Activated naive CD8-positive, alpha-beta T cell treated with anti-CD3 and anti-CD28 coated beads for 36 hours (primary cell): Measurements from ENCODE around the gene RHBDD2. TPM values are rescaled to one million over a fixed set of nuclear protein-coding genes. Genes with fewer than 3 reads are reported as not detected.
"Not testable (repeated sequence)": the region's sequence is repeated elsewhere in the genome, so short reads cannot be mapped to it uniquely, and the experiment has no call there.

Source experiments
- DNase-seq: peaks from one replicate; pipeline ENCODE4 v3.0.0; 2021
- H3K27ac Mint-ChIP-seq: one replicate; pipeline ENCODE4 v1.8.0; 2022; ENCODE audit warnings: mild to moderate bottlenecking, moderate library complexity, mixed read lengths
- H3K27me3 Mint-ChIP-seq: one replicate; pipeline ENCODE4 v1.8.0; 2022; ENCODE audit warnings: mild to moderate bottlenecking, mixed read lengths
- H3K36me3 Mint-ChIP-seq: one replicate; pipeline ENCODE4 v1.8.0; 2021; ENCODE audit warnings: mild to moderate bottlenecking, mixed read lengths
- H3K4me1 Mint-ChIP-seq: one replicate; pipeline ENCODE4 v1.8.0; 2021; ENCODE audit warnings: mixed read lengths
- H3K4me3 Mint-ChIP-seq: one replicate; pipeline ENCODE4 v1.8.0; 2022; ENCODE audit warnings: mild to moderate bottlenecking, moderate library complexity, mixed read lengths
- H3K9me3 Mint-ChIP-seq: one replicate; pipeline ENCODE4 v1.8.0; 2022; ENCODE audit warnings: mixed read lengths
- total RNA-seq, 2 experiments: library from RNA; stranded (reverse); gene quantifications; one replicate each; pipeline ENCODE4 v1.2.3, GENCODE V29; 2021

The RHBDD2 gene
- 10 to 100 TPM; 28.0 to 29.6 TPM for total RNA-seq

DNA sequence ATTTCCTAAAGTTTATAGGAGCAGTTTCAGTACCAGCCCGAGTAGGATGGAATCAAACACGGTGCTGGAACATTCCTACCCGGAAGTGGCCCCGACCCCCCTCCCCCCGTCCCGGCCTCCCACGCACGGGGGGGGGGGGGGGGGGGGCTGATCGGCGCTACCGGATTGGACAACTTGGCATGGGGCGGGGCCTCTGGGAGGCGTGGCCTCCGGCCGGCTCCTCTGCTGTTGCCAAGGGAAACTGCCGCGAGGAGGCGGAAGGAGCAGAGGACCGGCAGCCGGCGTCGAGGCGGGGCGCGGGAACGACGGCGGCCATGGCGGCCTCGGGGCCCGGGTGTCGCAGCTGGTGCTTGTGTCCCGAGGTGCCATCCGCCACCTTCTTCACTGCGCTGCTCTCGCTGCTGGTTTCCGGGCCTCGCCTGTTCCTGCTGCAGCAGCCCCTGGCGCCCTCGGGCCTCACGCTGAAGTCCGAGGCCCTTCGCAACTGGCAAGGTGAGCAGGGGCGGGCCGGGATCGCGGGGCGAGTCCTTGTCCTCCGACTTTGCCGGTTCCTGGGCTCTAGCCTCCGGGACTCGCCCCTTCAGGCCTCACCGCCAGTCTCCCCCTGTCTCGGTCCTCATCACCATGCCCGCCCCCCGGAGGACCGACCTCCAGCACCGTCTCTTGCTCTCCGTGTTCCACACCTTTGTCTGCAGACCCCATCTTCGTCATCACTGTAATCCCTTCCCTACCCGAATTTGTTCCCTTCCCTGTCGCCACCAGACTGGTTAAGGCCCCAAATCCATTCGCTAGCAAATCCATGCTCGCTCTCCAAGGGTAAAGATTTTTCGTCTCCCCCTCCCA, at the start of gene RHBDD2:
TSS of gene RHBDD2 (plus strand) at position 266 of the 843 bp plus-strand sequence. CDS start at position 315, 49 bp downstream.
- DNase-seq: peak; percentile 93
- Mint-ChIP-seq H3K27me3 (no peaks in the 10 kb centered on the region), H3K4me3 (peak within 1 kb of the TSS; percentile 90), H3K36me3 (peaks cover 18% of the 10 kb centered on the region), H3K27ac (peak within 1 kb of the TSS; percentile 88), H3K9me3 (peaks cover 5% of the 10 kb centered on the region), H3K4me1 (peaks cover 24% of the 10 kb centered on the region)

GRCh38 chr7:75829656-75830055, 49.2 kb upstream of the RHBDD2 start:
- H3K4me1 Mint-ChIP-seq, H3K27ac Mint-ChIP-seq, H3K4me3 Mint-ChIP-seq, H3K27me3 Mint-ChIP-seq, DNase-seq, H3K36me3 Mint-ChIP-seq, H3K9me3 Mint-ChIP-seq: not testable (repeated sequence)

DNA sequence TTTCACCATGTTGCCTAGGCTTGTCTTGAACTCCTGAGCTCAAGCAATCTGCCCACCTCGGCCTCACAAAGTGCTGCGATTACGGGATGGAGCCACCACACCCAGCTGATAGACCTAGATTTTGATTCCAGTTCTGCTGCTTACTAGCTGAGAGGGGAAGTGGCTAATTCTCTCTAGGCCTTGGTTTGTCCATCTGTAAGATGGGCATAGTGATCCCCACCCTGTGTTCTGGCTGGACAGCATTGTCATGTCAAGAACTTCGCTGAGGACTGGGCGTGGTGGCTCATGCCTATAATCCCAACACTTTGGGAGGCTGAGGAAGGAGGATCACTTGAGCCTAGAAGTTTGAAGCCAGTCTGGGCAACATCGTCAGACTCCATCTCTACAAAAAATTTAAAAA, 47.9 kb upstream of the RHBDD2 start:
- no peaks in the 10 kb centered on the region for H3K9me3 Mint-ChIP-seq
- no peak overlapping the region for H3K4me3 Mint-ChIP-seq
- H3K36me3 Mint-ChIP-seq: no peaks in the 10 kb centered on the region
- DNase-seq: no peak
- H3K27me3 Mint-ChIP-seq: peaks cover 3% of the 10 kb centered on the region
- no peaks in the 10 kb centered on the region for H3K4me1 Mint-ChIP-seq
- no peak overlapping the region for H3K27ac Mint-ChIP-seq

GRCh38 chr7:75833662-75834061, 45.2 kb upstream of the RHBDD2 start:
- not testable (repeated sequence) for H3K27me3 Mint-ChIP-seq, H3K4me1 Mint-ChIP-seq, DNase-seq, H3K36me3 Mint-ChIP-seq, H3K27ac Mint-ChIP-seq, H3K9me3 Mint-ChIP-seq, H3K4me3 Mint-ChIP-seq

- Mint-ChIP-seq H3K4me3 (no peak overlapping the region), H3K36me3 (no peaks in the 10 kb centered on the region), H3K27me3 (peaks cover 3% of the 10 kb centered on the region), H3K9me3 (no peaks in the 10 kb centered on the region), H3K4me1 (no peaks in the 10 kb centered on the region), H3K27ac (no peak overlapping the region)
- DNase-seq: no peak
Observed at GRCh38 chr7:75835688-75836285, 43.0 kb upstream of the RHBDD2 start.

DNA sequence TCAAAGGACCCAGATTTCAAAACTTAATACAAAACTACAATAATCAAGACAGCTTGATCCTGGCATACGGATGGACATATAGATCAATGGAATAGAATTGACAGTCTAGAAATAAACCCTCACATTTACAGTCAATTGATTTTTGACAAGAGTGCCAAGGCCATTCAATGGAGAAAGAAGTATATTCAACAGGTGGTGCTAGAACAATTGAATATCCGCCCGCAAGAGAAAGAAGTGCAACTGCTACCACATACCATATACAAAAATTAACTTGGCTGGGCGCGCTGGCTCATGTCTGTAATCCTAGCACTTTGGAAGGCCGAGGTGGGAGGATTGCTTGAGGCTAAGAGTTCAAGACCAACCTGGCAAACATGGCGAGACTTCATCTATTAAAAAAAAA, 42.0 kb upstream of the RHBDD2 start:
- no peaks in the 10 kb centered on the region for H3K36me3 Mint-ChIP-seq

GRCh38 chr7:75838281-75838930, 40.4 kb upstream of the RHBDD2 start:
- H3K4me1 Mint-ChIP-seq, H3K4me3 Mint-ChIP-seq, DNase-seq, H3K36me3 Mint-ChIP-seq, H3K27me3 Mint-ChIP-seq, H3K9me3 Mint-ChIP-seq, H3K27ac Mint-ChIP-seq: not testable (repeated sequence)

More for the DNA sequence above, 42.0 kb upstream of the RHBDD2 start:
- DNase-seq: no peak
- H3K9me3 Mint-ChIP-seq: no peaks in the 10 kb centered on the region
- no peak overlapping the region for H3K27ac Mint-ChIP-seq
- peaks cover 3% of the 10 kb centered on the region for H3K27me3 Mint-ChIP-seq
- H3K4me1 Mint-ChIP-seq: no peaks in the 10 kb centered on the region
- no peak overlapping the region for H3K4me3 Mint-ChIP-seq

- Mint-ChIP-seq H3K36me3 (no peaks in the 10 kb centered on the region), H3K27me3 (no peaks in the 10 kb centered on the region), H3K4me3 (no peak overlapping the region), H3K4me1 (peaks cover 11% of the 10 kb centered on the region), H3K9me3 (no peaks in the 10 kb centered on the region), H3K27ac (no peak overlapping the region)
- DNase-seq: no peak
Observed at GRCh38 chr7:75840029-75840428, 38.8 kb upstream of the RHBDD2 start.

DNA sequence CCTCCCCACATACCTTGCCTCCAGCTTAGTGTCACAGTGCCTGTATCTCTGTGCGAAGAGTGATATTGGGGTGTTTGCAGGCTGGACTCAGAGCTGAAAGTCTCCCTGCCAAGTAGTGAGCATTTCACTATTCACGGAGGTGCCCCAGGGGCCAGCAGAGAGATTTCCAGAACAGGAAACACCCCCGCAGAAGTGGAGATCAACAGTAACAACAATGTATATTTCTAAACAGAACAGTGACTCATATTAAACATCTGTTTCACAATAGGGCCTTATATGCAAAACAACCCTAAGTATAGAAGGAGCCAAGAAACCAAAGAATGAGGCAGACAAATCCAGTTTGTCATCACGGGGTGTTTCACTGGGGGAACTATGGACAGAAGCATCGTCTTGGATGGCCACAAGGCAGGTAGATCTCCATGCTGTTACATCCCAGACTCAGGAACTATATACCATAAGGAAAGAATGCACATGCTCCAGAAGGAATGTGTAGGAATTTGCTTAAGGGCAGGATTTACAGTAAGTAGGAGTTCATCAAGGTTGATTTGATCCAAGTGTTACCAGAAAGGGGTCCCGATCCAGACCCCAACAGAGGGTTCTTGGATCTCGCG, 35.9 kb upstream of the RHBDD2 start:
- peak; percentile 20 for DNase-seq
- H3K27me3 Mint-ChIP-seq: no peaks in the 10 kb centered on the region
- peak overlapping the region; percentile 62 for H3K27ac Mint-ChIP-seq
- H3K4me3 Mint-ChIP-seq: no peak overlapping the region
- H3K36me3 Mint-ChIP-seq: no peaks in the 10 kb centered on the region
- H3K9me3 Mint-ChIP-seq: no peaks in the 10 kb centered on the region
- H3K4me1 Mint-ChIP-seq: peaks cover 11% of the 10 kb centered on the region

DNA sequence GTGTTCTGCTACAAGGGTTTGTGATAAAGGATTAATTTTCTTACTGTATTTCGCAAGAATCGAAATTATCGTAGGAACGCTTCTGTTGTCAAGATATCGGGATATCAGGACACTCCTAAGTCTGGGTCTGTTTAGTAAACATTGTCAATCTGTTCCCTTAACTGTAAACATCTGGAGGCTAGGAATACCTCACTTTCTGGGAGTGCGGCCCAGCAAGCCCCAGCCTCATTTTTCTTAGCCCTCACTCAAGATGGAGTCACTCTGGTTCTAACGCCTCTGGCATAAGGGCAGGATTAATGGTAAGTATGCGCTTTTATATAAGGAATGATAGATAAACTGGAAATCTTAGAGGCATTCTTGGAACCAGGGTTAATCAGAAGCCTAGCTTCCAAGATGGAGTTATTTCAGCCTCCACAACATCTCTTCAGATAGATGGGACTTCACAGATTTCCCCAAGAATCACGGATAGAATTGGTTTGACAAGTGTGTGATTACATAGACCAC, 35.2 kb upstream of the RHBDD2 start:
- Mint-ChIP-seq H3K27ac (no peak overlapping the region), H3K9me3 (no peaks in the 10 kb centered on the region), H3K36me3 (no peaks in the 10 kb centered on the region), H3K27me3 (no peaks in the 10 kb centered on the region), H3K4me3 (no peak overlapping the region), H3K4me1 (peaks cover 11% of the 10 kb centered on the region)
- DNase-seq: no peak

DNA sequence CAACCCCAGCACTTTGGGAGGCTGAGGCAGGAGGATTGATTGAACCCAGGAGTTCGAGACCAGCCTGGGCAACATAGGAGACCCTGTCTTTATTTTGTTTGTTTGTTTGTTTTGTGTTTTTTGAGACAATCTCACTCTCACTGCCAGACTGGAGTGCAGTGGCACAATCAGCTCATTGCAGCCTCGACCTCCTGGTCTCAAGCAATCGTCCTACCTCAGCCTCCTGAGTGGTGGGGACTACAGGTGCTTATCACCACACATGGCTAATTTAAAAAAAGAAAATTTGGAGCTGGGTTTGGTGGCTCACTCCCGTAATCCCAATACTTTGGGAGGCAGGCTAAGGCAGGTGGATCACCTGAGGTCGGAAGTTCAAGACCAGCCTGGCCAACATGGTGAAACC, 34.7 kb upstream of the RHBDD2 start:
- no peaks in the 10 kb centered on the region for H3K36me3 Mint-ChIP-seq
- H3K9me3 Mint-ChIP-seq: no peaks in the 10 kb centered on the region
- H3K27ac Mint-ChIP-seq: no peak overlapping the region
- no peaks in the 10 kb centered on the region for H3K27me3 Mint-ChIP-seq
- peaks cover 11% of the 10 kb centered on the region for H3K4me1 Mint-ChIP-seq
- DNase-seq: no peak
- no peak overlapping the region for H3K4me3 Mint-ChIP-seq

- not testable (repeated sequence) for H3K9me3 Mint-ChIP-seq, DNase-seq, H3K27me3 Mint-ChIP-seq, H3K36me3 Mint-ChIP-seq, H3K4me3 Mint-ChIP-seq, H3K27ac Mint-ChIP-seq
- H3K4me1 Mint-ChIP-seq: peaks cover 11% of the 10 kb centered on the region
Observed at GRCh38 chr7:75845132-75845531, 33.7 kb upstream of the RHBDD2 start.

DNA sequence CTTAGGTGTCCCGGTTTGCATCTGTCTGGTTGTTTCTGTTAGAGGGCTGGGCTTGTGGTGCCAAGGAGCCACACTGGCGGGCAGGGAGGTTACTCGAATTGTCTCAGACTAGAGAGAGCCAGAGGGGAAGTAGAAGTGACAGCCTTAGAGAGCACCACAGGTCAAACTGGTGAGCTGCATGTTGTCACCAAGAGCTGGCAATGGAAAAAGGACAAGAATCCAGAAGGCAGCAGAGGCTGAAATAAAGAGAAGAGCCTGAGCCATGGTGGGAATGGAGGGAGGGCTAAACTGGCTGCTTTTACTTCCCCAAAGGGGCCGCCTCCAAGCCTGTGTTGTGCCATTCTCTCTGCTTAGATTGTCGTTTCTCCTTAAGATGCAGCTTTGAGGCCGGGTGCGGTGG, 31.1 kb upstream of the RHBDD2 start:
- Mint-ChIP-seq H3K4me3 (no peak overlapping the region), H3K27ac (no peak overlapping the region), H3K4me1 (peaks cover 7% of the 10 kb centered on the region), H3K9me3 (peaks cover 1% of the 10 kb centered on the region), H3K27me3 (no peaks in the 10 kb centered on the region), H3K36me3 (no peaks in the 10 kb centered on the region)
- DNase-seq: no peak

- no peak overlapping the region for H3K27ac Mint-ChIP-seq
- no peaks in the 10 kb centered on the region for H3K4me1 Mint-ChIP-seq
- no peaks in the 10 kb centered on the region for H3K36me3 Mint-ChIP-seq
- no peak for DNase-seq
- H3K4me3 Mint-ChIP-seq: no peak overlapping the region
- no peaks in the 10 kb centered on the region for H3K27me3 Mint-ChIP-seq
- H3K9me3 Mint-ChIP-seq: peaks cover 1% of the 10 kb centered on the region
Observed at GRCh38 chr7:75849573-75849972, 29.3 kb upstream of the RHBDD2 start.

DNA sequence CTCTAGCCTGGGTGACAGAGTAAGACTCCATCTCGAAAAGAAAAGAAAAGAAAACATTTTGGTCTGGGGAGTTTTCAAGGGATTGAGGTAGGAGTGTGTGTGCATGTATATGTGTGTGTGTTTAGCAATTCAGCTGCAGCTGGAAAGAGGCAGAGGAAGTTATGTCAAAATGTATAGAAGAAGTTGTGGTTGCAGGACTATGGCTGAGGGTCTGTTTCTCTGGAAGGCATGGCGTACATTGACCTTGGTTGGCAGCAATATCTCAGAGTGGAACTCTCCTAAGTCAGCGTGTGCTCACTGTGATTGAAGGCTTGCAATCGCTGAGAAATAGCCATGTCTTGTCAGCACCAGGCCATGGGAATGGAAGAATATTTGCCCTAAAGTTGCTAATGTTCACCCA, 28.6 kb upstream of the RHBDD2 start:
- DNase-seq: no peak
- no peak overlapping the region for H3K4me3 Mint-ChIP-seq
- no peaks in the 10 kb centered on the region for H3K4me1 Mint-ChIP-seq
- H3K36me3 Mint-ChIP-seq: no peaks in the 10 kb centered on the region
- no peaks in the 10 kb centered on the region for H3K27me3 Mint-ChIP-seq
- H3K9me3 Mint-ChIP-seq: peaks cover 1% of the 10 kb centered on the region
- no peak overlapping the region for H3K27ac Mint-ChIP-seq
